ENCODE data around the gene FXYD6. TPM values are rescaled to one million over a fixed set of nuclear protein-coding genes. Genes with fewer than 3 reads are reported as not detected.

The FXYD6 gene
- total RNA-seq, 3 donors from 2014 or later = 10.2 to 246 (median 15.9) TPM

DNA sequence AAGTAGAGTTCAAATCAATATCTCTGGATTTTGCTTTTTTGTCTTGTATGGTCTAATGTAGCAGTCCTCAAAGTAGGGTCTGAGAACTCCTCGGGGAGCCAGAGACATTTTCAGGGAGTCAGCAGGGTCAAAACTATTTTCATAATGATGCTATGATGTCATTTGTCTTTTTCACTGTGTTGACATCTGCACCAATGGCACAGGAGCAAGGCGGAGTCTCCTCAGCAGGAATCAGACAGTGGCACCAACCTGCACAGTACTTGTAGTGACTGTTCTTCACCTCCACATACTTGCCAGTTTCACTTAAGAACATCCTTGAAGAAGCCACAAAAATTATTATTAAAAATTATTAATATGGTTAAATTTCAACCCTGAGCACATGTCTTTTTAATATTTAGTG lies 14.9 kb upstream of the FXYD6 start:
- intact Hi-C loops (cut with DNase I, micrococcal nuclease) = no loop called here
- no peak for ATAC-seq

DNA sequence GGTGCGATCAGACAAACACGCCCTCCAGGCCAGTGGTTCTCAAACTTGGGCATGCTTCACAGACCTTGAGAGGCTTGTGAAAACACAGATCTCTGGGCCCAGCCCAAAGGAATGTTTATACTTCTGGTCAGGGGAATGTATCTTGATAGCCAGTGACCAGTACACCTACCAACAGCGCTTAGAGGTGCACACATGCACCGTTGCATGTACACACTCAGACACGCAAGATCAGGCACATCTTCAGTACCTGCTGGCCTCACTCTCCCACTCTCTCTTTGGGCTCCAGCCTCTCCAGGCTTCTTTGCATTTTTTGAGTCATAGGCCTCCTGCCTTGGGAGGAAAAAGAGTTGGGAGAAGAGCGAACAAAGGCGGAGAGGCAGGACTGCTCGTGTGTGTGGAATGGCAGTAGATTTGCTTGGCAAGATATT lies 11.7 kb upstream of the FXYD6 start:
- ATAC-seq = no peak

More for the DNA sequence above, 14.9 kb upstream of the FXYD6 start:
- Histone ChIP-seq H3K9me3 (no peaks in the 10 kb centered on the region), H3K36me3 (ENCODE audit: low read depth) (no peaks in the 10 kb centered on the region), H3K4me3 (no peak overlapping the region), H3K4me1 (ENCODE audit: low read depth) (no peaks in the 10 kb centered on the region)
- no peak for DNase-seq
- TF ChIP-seq CTCF (IDR thresholded peaks at IDR 0.05) = no peak

GRCh38 chr11:117887431-117888138 lies 11.1 kb upstream of the FXYD6 start:
- H3K36me3 ChIP-seq (ENCODE audit: low read depth) = no peaks in the 10 kb centered on the region
- no peaks in the 10 kb centered on the region for H3K9me3 ChIP-seq
- DNase-seq = no peak
- intact Hi-C loops (cut with DNase I, micrococcal nuclease) = no loop called here
- ATAC-seq = no peak
- no peak for TF ChIP-seq CTCF (IDR thresholded peaks at IDR 0.05)
- no peak overlapping the region for H3K4me3 ChIP-seq
- H3K4me1 ChIP-seq (ENCODE audit: low read depth) = peaks cover 4% of the 10 kb centered on the region

More for the DNA sequence above, 11.7 kb upstream of the FXYD6 start:
- no peak overlapping the region for H3K4me3 ChIP-seq
- H3K4me1 ChIP-seq (ENCODE audit: low read depth) = peaks cover under 1% of the 10 kb centered on the region
- intact Hi-C loops (cut with DNase I, micrococcal nuclease) = no loop called here
- H3K36me3 ChIP-seq (ENCODE audit: low read depth) = no peaks in the 10 kb centered on the region
- no peak for DNase-seq
- no peaks in the 10 kb centered on the region for H3K9me3 ChIP-seq
- no peak for TF ChIP-seq CTCF (IDR thresholded peaks at IDR 0.05)

DNA sequence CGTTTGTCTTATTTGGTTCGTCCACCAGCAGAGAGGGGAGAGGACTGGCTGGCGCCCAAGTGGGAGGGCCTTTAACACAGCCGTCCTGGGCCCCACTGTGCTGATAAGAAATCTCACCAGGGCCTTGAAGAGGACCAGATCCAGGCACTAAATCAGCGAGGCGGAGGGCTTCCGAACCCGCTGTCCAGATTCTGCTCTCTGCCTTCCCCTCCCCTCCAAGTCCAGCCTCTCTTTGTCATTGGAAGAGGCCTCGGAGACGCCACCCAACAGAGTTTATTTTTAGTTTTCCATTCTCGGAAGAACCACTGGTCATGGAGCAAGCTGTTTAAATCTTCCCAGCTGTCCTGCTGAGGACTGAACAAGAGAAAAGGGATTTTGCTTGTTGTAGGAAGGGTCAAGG lies 9.3 kb upstream of the FXYD6 start:
- ATAC-seq = peak; percentile 37
- intact Hi-C loops (cut with DNase I, micrococcal nuclease) = no loop called here
- no peak for TF ChIP-seq CTCF (IDR thresholded peaks at IDR 0.05)

GRCh38 chr11:117884994-117885393 lies 8.5 kb upstream of the FXYD6 start:
- H3K4me3 ChIP-seq = no peak overlapping the region
- H3K36me3 ChIP-seq (ENCODE audit: low read depth) = no peaks in the 10 kb centered on the region
- intact Hi-C loops (cut with DNase I, micrococcal nuclease) = no loop called here
- DNase-seq = no peak
- peak; percentile 21 for ATAC-seq
- peaks cover 4% of the 10 kb centered on the region for H3K4me1 ChIP-seq (ENCODE audit: low read depth)
- TF ChIP-seq CTCF (IDR thresholded peaks at IDR 0.05) = no peak
- no peaks in the 10 kb centered on the region for H3K9me3 ChIP-seq

More for the DNA sequence above, 9.3 kb upstream of the FXYD6 start:
- Histone ChIP-seq H3K4me1 (ENCODE audit: low read depth) (peaks cover 4% of the 10 kb centered on the region), H3K4me3 (no peak overlapping the region), H3K9me3 (no peaks in the 10 kb centered on the region), H3K36me3 (ENCODE audit: low read depth) (no peaks in the 10 kb centered on the region)
- DNase-seq = peak in 2 of 3 donors; percentile 42 to 46

Data from mucosa of descending colon (tissue), 3 donors.